Measurements from ENCODE around the gene DAB2IP.

Gene DAB2IP

DNA sequence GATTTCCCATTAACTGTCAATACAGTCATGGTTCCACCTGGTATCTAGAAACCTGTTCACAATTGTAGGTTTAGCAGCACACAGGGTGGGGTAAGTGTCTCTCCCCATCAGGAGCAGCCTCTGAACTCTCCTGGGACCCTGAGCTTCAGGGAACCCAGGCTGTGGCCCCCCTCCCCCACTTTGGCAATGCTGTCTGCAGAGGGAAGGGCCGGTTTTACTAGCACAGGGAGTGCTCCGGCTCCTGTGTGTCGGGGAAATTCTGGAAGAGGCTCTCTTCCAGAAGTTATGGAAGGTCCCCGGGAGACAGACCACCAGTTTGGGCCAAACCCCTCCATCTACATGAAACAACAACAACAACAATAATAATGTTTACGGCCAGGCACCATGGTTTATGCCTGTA is 9.9 kb downstream of the DAB2IP start:
- DNase-seq (ENCODE audit: extremely low read depth in 1 of 2, low read depth in 1 of 2), result no peak

DNA sequence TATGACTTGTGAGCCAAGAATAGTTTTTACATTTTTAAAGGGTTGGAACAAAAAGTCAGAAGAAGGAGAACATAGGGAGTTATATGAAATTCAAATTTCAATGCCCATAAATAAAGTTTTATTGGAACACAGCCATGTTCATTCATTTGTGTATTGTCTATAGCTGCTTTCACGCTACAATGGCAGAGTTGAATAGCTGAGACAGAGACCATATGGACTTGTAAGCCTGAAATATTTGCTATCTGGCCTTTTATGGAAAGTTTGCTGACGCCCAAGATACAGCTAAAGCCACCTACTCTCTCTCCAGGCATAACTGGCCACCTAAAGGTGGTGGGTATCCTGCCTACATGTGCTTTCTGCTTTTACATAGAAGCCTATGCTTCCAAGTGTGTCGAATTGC is 10.9 kb downstream of the DAB2IP start:
- DNase-seq (ENCODE audit: extremely low read depth in 1 of 2, low read depth in 1 of 2), result no peak

DNA sequence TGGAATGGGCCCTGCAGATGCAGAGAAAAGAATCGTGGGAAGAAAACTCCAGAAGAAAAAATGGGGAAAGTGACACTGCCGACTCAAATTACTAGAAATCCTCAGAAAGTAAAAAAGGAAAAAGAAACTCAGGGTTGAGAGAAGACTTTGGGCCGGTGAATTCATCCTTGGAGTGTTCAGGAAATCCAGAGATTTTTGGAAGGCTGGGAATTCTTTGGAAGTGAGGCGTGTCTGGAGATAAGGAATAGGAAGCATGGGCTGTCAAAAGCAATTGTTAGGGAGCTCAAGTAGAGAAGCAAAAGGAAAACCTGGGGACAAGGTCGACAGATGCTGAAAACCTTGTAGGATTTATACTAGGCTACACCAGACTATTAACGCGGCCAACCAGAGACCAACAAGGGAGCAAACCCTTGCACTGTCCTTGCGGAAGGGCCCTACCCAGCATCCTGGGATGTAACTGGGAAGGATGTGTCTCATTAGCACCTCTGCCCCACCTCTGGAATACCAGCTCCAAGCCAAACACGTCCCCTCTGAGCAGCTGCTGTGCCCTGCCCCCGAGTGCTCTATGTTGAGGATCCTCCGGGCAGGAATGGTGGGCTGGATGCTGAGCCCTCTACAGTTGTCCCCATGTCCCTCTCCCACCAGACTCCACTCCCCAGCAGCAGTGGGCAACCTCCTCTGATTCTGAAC is 11.6 kb downstream of the DAB2IP start:
- no peak for DNase-seq (ENCODE audit: extremely low read depth in 1 of 2, low read depth in 1 of 2)

DNA sequence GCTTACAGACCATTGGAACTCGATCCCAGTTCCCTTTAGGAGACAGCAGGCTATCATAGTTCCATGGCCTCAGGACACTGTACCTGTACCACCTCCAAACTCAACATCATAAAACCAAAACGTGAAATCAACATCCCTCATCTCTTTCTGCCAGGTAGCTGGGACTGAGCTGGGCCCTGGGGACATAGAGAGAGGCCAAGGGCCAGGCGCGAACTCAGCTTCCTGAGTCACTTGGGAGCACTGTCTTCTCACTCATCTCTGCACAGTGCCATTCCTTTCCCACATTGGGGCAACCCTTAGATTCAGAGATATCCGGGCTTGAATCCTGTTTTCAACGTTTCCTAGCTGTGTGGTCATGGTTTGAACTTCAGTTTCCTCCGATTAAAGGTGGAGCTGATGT is 12.2 kb downstream of the DAB2IP start:
- DNase-seq (ENCODE audit: extremely low read depth in 1 of 2, low read depth in 1 of 2), result no peak

DNA sequence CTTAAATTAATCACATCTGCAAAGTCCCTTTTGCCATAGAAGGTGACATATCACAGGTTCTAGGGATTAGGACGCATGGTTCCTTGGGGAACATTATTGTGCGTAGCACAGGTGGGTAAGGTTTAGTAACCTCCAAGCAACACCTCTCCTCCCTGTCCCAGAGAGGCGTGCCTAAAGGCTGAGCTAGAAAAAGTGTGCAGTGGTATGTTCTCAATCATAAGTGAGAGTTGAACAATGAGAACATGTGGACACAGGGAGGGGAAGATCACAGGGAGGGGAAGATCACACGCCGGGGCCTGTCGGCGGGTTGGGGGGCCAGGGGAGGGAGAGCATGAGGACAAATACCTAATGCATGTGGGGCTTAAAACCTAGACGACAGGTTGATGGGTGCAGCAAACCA is 14.9 kb downstream of the DAB2IP start:
- DNase-seq (ENCODE audit: extremely low read depth in 1 of 2, low read depth in 1 of 2), result no peak

DNA sequence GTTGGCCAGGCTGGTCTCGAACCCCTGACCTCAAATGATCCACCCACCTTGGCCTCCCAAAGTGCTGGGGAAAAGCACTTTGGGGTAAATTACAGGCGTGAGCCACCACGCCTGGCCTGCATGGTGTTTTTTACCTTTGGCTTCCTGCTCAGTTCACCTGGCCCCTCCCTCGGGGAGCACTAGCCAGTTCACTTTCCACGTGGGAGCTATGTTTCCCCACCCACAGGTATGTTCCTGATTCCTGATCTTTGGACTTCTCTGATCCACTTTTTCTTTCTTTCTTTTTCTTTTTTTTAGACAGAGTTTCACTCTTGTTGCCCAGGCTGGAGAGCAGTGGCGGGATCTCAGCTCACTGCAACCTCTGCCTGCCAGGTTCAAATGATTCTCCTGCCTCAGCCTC is 15.8 kb downstream of the DAB2IP start:
- no peak for DNase-seq (ENCODE audit: extremely low read depth in 1 of 2, low read depth in 1 of 2)

DNA sequence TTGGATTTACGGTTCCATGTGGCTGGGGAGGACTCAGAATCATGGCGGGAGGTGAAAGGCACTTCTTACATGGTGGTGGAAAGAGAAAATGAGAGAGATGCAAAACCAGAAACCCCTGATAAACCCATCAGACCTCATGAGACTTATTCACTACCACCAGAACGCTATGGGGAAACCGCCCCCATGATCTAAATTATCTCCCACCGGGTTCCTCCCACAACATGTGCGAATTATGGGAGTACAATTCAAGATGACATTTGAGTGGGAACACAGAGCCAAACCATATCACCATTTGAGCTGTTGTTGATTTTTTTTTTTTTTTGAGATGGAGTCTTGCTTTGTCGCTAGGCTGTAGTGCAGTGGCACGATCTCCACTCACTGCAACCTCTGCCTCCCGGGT is 16.5 kb downstream of the DAB2IP start:
- DNase-seq (ENCODE audit: extremely low read depth in 1 of 2, low read depth in 1 of 2), result no peak

DNA sequence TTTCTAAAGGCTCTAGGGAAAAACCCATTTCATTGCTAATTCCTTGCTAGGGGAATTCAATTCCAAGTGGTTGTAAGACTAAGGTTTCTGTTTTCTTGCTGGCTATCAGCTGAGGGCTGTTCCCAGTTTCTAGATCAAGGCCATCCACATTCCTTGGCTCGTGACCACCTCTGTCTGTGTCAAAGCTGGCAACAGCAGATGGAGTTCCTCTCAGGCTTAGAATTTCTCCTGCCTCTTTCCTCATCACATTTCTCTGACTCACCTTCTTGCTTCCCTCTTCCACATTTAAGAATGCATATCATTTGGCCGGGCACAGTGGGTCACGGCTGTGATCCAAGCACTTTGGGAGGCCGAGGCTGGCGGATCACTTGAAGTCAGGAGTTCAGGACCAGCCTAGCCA is 19.0 kb downstream of the DAB2IP start:
- DNase-seq (ENCODE audit: extremely low read depth in 1 of 2, low read depth in 1 of 2), result no peak

DNA sequence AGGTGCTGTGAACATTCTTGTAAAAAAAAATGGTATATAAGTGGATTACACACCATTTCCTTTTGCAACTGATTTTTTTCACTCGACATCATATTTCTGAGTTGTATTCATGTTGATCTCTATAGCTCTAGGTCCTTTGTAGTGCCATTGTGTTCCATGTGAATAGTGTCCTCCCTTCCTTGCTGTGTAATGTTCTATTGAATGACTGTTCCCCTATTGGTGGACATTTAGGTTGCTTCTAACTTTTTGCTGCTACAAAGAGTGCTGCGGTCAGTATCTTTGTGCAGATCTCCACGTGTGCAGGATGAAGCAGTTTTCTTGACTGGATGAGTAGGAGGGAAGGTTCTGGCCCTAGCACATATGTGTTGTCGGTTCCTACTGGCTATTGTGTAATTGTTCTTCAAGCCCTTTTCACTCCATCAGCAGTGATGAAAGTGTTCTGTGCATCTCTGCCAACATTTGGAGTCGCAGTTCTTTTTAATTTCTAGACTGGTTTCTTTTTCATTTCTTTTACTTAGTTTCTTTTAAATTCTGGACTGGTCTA is 20.2 kb downstream of the DAB2IP start:
- no peak for DNase-seq (ENCODE audit: extremely low read depth in 1 of 2, low read depth in 1 of 2)

DNA sequence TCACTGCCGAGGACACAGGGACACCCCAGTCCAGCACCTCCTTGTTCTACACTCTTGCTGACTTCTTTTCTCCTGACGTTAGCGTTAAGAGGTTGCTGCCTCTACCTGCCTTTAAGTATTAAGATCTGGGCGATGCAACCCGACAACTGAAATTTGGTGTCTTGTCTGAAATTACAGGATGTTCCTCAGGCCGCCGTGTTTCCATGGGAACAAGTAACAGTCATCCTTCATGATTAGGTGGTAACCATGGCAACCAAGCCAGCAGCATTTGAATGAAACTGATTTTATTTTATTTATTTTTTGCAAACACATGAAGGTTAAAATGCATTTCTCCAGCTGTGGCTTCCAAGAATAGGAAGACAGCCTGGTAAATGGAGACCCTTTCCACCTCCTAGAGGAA is 20.8 kb downstream of the DAB2IP start:
- no peak for DNase-seq (ENCODE audit: extremely low read depth in 1 of 2, low read depth in 1 of 2)

DNA sequence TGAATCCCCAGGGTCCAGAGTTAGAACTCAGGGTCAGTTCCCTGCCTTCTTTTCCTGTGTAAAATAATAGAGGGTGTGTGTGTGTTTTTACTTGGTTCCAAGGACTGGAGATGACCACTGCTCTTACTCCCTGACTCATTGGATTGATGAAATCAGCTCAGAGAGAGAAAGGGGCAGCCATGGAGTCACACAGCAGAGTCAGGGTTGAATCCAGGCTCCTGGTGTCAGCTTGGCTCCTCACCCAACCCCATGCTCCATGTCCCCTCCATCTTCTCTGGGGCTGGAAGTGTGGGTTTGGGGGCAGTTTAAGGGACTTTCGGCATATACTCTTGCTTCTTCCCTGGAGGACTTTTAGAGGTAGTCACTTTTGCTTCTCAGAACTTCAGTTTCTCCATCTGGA is 21.6 kb downstream of the DAB2IP start:
- no peak for DNase-seq (ENCODE audit: extremely low read depth in 1 of 2, low read depth in 1 of 2)

DNA sequence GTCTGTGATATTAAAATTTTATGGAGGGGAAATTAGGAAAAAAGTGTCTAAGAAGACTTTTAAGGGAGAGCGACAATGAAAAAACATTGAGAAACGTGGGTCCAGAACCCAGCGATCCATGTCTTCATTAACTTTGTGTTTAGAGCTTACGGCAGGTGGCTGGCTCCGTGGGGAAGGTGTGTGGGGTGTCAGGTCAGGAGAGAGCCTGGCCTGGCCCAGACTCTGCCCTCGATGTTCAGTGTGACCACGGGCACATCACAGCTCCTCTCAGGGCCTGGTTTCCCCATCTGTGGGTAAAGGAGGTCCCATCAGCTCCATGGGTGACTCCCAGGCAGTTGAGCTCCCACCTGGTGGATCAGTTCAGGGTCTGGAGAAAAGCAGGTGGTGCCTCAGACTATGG is 22.1 kb downstream of the DAB2IP start:
- DNase-seq (ENCODE audit: extremely low read depth in 1 of 2, low read depth in 1 of 2), result no peak

DNA sequence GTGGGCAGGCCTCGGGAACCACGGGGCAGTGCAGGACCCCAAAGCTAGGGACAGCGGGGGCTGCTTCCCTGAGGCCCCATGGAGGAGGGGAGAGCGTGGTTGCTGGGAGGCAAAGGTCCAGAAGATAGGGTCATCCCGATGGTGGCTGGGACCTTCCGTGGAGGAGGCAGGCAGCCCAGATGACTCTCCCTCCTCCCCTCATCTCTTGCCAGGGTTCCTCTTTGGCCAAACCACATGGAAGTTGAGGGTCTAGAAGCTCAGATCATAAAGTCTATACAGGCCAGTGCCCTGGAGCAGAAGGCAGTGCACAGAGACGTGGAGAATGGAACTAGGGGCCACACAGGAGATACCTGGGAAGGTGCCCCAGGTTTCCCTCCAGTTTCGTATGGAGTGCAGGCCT is 22.6 kb downstream of the DAB2IP start:
- DNase-seq (ENCODE audit: extremely low read depth in 1 of 2, low read depth in 1 of 2), result no peak

DNA sequence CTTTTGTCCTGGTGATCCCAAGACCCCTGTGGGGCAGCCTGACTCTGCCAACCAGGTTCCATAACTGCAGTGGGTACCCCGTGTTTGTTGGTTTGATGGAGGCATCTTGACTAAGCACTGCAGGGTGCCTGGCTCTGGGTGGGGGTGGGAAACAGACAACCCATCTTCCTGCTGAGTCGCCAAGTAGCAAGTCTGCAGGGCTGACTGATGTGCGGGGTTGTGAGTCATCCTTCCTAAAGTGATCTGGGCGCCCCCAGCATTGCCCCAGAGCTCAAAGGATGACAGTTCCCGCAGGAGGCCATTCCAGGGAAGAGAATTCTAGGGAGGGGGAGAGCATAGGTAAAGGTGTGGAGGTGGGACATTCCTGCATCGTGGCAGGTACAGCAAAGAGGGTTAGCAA is 23.5 kb downstream of the DAB2IP start:
- DNase-seq (ENCODE audit: extremely low read depth in 1 of 2, low read depth in 1 of 2), result no peak

DNA sequence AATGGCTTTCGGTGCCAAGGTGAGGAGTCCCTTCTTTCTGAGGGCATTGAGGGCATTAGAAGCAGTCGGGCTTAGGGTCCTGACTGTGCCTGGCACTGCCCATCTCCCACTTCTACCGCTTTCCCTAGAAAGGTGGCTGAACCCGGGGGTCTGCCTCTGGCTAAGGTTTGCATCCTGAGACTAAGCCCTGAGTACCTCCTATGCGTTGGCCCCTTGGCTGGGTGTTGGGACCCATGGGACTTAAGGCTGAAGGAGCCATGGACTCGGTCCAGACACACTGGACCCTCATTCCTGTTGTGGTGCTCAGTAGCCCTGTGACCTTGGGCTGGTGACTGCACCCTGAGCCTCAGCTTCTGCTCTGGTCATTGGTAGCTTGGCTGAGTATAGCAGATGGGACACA is 23.9 kb downstream of the DAB2IP start:
- DNase-seq (ENCODE audit: extremely low read depth in 1 of 2, low read depth in 1 of 2), result no peak

DNA sequence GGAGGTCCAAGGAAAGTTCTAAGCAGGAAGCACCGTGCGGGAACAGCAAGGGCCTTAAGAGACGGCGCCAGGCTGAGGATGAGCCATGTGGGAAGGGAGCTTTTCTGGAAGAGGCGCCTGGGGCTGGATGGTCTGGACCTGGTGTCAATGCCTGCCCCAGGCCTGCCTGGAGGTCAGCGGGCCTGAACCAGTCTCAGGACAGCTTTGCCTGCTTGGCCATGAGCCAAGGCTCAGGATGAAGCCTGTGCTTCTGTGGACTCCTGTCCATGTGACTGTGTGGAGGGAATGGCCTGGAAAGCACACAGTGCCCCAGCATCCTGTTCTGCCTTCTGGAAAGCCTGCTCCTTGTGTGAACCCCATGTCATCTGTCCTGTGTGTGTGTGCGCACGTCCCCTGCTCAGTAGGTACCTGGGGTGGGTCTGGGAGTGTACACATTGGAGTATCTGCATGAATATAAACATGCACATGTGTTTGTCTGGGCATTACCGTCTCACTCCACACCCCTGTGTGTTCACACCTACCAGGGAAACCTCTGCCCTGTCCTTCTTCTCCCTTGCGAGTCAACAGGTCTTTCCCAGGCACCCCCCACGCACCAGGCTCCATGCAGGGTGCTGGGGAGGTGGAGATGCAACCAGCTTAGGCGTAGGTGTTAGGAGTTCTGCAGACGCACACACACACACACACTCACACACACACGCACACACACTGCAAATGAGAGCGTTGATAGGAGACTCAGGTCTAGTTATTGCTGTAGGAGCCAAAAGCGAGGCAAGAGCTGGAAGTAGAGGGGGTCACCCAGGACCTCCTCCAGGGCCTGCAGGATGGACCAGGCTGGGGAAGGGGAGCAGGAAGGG is 24.8 kb downstream of the DAB2IP start:
- DNase-seq (ENCODE audit: extremely low read depth in 1 of 2, low read depth in 1 of 2), result no peak

DNA sequence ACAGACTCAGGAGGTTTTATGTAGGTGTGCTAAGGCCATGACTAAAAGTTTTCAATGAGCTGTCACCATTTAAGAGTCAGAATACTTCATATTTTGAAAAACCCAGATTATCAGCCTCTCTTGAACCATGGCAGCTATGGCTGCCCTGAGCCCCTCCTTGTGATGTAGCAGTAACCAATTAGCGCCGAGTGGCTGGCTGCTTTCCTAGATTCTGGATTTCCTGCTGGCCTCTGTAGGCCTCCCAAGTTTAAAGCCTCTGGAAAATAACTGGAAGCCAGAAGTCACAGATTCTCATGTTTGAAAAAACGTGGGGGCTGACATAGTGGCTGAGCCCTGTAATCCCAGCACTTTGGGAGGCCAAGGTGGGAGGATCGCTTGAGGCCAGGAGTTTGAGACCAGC is 25.5 kb downstream of the DAB2IP start:
- DNase-seq (ENCODE audit: extremely low read depth in 1 of 2, low read depth in 1 of 2), result no peak

DNA sequence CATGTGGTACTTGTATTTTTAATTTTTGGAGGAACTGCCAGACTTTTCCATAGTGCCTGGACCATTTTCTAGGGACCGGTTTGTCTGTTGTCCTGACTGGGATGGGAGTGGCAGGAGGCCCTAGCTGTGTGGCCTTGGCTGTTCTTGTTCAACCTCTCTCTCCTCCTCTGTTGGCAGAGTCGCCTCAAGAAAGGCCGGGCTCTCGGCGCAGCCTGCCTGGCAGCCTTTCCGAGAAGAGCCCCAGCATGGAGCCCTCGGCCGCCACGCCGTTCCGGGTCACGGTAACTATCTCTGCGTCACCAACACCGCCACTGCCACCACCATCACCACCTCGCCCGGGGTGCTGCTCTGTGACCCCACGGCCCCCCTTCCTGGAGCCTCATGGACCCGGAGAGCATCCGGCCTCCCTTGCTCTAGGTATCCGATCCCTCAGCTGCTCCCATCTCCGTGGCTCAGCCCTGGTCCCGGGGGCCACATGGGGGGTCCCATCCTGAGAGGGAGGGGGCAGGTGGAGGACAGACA is 27.1 kb downstream of the DAB2IP start:
- no peak for DNase-seq (ENCODE audit: extremely low read depth in 1 of 2, low read depth in 1 of 2)

DNA sequence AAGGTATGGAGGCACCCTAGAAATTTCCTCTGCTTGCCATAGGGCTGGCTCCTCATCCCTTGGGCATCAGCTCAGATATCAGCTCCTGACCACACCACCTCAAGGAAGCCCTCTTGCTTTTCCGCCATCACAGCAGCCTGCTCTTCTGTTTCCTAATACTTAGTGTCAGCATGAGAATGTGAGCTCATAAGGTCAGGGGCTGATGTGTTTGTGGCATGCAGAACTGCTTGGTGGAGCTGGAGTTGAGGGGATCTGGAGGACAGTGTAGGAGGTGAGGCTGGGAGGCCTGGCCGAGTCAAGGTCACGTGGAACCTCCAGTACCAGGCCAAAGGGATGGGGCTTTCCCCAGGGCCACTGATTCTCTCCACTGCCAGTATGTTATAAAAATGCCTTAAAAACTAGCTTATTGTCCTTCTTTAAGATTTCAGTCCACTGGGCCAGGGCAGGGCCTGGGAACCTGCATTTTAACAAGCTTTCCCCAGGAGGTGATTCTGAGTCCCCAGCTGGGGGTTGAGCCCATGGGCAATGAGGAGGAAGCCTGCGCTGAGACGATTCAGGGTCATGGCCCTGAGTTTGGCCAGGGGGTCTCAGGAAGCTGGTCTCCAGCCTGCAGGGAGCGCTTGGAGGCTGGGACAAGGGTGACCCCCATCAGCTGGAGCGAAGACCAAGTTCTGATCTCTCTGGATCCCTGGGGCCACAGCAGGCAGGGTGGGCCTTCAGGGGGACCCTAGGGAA is 28.6 kb downstream of the DAB2IP start:
- no peak for DNase-seq (ENCODE audit: extremely low read depth in 1 of 2, low read depth in 1 of 2)

DNA sequence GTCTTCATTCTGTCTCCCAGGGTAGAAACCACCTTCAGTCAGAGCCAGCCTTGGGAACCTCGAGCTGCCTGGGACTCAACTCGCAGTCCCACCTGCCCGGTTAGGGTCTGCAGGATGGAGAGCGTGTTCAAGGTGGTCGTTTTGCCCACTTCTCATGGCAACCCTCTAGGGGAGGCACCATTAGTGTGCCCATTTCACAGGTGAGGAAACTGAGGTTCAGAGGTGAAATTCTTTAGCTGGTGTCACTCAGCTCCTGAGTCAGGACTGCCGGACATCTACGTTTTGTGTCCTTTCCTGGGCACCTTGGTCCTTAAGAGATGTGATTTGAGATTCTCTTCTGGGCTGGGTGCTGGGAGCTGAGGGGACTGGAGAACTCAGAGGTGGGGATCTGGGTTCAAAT is 30.0 kb downstream of the DAB2IP start:
- no peak for DNase-seq (ENCODE audit: extremely low read depth in 1 of 2, low read depth in 1 of 2)

DNA sequence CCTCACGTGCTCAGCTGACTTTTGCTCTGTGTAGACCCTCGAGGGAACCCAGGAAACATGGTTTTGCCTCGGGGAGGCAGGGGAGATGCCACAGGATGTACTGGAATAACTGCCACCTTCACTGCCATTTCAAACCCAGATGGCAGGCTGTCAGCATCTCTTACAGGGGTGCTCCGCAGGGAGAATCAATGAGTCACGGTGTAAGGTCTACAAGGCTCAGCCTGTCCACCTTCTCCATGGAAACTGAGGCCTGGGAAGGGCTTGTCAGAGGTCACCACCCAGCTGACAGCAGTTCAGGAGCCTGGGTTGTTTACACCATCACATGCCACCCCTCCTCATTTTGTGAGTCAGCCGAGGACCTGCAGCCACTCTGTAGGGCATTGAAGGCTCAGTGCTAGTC is 30.8 kb downstream of the DAB2IP start:
- no peak for DNase-seq (ENCODE audit: extremely low read depth in 1 of 2, low read depth in 1 of 2)
